Loucy (cell line): ENCODE results near the gene SLC35A5.

Source experiments
- CTCF ChIP-seq: fragments of 200-600 bp; sonication (generic); conservative IDR thresholded peaks from 2 replicates; pipeline ENCODE4 v1.5.1; 2014; ENCODE audit warnings: mild to moderate bottlenecking, antibody characterized with exemption, low read length
- EZH2phosphoT487 ChIP-seq: fragments of 200-600 bp; IDR thresholded peaks from 2 replicates; pipeline ENCODE4 v1.6.1; 2018; ENCODE audit warnings: antibody characterized with exemption, mild to moderate bottlenecking, moderate library complexity, borderline replicate concordance

- TF ChIP-seq CTCF (no peak), EZH2phosphoT487 (no peak)
Observed at GRCh38 chr3:112564940-112565305, 3.1 kb downstream of the SLC35A5 start.
